ENCODE measurements around the gene CLMN. TPM values are rescaled to one million over a fixed set of nuclear protein-coding genes. Genes with fewer than 3 reads are reported as not detected.

Gene CLMN
- total RNA-seq, 4 donors from 2014 or later, result 20.7 to 56.5 (median 29.7) TPM

DNA sequence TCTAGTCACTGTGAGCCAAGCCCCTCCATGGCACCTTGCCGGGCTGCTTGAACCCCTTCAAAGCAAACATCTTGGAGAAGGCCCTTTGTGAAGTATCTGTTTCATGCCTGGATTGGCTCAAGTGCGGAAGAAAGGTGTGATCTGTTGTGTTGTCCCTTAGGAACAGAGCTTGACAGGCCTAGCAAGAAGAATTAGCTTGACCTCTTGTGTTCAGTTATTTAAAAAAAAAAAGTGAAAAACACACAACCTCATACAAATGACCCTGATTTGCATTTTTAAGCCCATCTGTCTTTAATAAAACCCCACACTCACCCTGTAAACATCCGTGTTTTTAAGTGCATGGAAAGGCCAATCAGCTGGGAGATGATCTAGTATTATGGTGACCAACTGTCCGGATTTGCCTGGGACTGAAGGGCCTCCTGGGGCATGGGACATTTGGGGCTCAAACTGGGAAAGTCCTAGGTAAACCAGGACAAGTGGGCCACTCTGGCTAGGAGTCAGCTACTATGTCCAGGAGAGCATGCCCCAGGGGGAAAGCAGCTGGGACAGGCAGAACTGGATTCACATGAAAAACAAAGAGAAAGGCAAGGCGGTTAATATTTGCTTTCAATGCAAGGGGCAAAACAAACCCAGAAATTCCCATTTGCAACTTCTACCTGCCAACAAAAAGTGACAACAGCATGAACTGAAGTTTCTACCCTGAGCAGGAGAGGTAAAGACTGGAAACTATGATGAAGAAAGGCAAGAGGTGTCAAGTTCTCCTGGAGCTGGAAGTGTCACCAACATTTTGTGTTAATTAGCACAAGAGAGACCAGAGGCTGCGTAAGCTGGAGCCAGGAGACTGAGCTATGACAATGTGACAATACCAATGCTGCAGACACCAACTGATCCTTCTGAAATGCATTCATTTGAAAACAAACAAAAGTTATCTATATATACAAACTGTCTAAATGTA is 78.6 kb downstream of the CLMN start:
- TF ChIP-seq, protein P1, sequence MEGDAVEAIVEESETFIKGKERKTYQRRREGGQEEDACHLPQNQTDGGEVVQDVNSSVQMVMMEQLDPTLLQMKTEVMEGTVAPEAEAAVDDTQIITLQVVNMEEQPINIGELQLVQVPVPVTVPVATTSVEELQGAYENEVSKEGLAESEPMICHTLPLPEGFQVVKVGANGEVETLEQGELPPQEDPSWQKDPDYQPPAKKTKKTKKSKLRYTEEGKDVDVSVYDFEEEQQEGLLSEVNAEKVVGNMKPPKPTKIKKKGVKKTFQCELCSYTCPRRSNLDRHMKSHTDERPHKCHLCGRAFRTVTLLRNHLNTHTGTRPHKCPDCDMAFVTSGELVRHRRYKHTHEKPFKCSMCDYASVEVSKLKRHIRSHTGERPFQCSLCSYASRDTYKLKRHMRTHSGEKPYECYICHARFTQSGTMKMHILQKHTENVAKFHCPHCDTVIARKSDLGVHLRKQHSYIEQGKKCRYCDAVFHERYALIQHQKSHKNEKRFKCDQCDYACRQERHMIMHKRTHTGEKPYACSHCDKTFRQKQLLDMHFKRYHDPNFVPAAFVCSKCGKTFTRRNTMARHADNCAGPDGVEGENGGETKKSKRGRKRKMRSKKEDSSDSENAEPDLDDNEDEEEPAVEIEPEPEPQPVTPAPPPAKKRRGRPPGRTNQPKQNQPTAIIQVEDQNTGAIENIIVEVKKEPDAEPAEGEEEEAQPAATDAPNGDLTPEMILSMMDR (IDR thresholded peaks at IDR 0.05; ENCODE audit: low read depth), result no peak

DNA sequence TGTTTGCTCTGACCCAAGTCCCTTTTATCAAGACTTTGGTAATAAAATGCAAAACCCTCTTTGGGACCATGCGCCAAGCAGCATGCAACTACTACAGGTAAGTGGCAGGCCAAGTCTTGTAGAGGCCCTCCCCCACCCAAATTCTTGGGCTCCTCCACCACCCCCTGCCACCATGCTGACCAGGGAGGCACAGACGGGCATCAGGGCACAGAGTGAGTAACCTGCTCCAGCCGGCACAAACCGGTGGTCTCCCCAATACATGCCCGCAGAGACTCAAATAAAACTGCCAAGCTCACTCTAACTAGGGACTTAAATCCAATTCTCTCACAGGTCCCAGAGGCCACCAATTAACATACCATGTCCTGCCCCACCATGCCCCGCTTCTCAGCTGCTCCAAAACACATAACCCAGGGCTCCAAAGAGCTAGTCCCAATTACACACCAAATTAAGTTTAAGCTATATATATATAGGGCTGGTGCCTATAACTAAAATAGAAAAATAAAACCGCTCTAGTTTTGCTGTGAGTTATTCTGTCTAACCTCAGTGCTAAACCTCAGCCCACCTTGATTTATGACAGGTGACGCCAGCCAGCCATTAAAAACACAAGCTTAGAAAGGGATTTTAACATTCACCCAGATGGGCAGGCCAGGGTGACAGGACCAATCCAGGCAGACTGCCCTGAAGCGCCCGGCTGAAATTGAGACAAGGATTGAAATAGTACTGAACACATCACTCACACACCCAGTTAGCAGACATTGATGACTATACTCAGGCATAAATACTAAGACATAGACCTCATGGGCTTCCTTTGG is 81.0 kb downstream of the CLMN start:
- TF ChIP-seq, protein P1 (IDR thresholded peaks at IDR 0.05; ENCODE audit: low read depth), result no peak

DNA sequence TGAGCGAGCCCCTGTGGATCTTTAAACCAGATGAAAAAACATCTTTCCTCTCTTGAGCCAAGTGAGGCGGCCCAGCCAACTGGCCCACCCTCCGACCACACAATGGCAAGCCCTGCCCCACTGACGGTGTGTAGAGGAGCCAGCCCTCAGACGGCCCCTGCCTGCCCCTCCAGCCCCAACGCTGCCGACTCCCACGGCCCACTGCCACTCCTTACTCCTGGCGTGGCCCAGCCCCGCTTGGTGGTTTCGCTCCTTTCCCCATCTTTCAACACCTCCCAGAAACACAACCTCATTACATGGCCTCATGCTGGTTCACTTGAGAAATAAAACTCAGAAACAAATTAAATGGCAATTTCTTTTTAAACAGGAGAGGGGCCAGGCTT is 81.8 kb downstream of the CLMN start:
- TF ChIP-seq, protein P1 (IDR thresholded peaks at IDR 0.05; ENCODE audit: low read depth), result no peak

DNA sequence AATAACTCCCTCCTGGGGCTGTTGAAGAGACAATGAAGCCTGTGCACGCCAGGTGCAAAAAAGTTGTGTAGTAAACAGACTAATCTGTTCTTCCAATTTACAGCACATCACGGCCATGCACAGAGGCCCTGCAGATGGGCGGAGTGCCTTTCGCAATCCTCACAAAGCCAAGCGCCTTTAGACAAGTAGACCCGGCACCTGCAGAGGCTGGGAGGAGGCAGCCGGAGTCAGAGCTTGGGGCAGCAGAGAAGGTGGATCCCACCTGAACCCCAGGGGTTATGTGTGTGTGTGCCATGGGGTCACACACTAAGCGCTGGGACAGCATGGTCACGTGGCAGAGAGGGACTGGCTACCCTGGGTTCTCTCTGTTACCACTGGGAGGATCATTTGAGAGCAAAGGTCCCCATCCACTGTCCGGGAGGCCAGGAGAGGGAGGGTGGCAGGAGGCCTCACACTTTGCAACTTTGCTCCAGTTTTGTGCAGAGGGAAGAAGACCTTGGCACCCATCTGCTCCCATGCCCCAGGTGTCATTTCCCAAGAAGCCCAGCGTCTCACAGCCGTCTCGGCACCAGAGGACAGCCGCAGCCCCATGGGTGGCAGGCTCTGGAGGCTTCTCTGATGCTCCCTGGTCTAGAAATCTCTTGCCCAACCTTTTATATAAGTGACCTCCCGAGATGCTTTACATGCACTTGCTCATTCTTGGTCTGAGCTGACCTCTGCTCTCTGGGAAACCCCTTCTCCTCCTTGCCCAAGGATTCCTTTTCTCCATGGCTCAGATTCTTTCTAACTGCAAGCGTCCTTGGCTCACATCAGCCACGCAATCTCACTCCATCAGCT is 82.4 kb downstream of the CLMN start:
- TF ChIP-seq, protein P1 (IDR thresholded peaks at IDR 0.05; ENCODE audit: low read depth), result no peak

DNA sequence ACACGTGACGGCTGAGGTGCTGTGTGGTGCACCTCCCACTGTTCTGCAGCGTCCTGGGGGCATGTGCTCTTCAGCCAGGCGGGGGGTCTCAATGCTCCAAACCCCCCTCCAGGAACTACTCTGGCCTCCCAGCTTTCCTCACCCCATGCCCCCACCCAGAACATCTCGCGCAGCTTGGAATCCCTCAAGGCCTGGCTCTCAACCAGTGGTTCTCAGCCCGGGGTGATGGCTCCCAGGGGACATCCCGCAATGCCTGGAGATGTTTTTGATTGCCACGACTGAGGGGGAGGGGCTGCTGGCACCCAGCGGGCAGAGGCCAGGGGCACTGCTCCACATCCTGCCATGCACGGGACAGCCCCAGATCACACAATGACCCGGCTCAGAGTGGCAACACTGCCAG is 83.5 kb downstream of the CLMN start:
- TF ChIP-seq, protein P1 (IDR thresholded peaks at IDR 0.05; ENCODE audit: low read depth), result no peak

DNA sequence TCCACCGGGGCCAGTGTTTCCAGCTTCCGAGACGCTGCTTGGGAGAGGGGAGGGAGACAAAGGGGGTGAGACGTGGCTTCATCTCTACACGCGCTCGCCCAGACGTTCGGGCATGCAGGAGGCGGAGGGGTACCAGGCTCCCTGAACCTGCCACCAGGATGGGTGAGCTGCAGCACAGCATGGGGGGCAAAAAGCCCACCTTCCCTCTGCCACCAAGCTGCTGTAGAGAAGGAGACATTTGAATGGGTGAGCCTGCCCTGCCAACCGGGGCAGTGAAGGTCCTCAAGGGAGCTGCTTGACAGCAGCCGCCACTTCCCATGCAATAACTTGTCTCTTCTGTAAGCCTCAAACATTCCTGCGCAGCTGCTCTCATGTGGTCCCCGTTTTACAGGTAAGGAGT is 83.9 kb downstream of the CLMN start:
- TF ChIP-seq, protein P1 (IDR thresholded peaks at IDR 0.05; ENCODE audit: low read depth), result no peak
